ENCODE results near the gene AMT. TPM values are rescaled to one million over a fixed set of nuclear protein-coding genes. Genes with fewer than 3 reads are reported as not detected.
A peak's percentile ranks its signal among the peaks of the same experiment; 100 is the strongest.

The AMT gene
- total and polyA plus RNA-seq, 2 donors from 2014 or later: 15.2 to 44.1 TPM

- FAIRE-seq (no peak), DNase-seq (no peak)
- no peaks in the 10 kb centered on the region for H3K27me3 ChIP-seq (ENCODE audit: control insufficient read depth, insufficient read depth, low read length)
- no peaks in the 10 kb centered on the region for H3K36me3 ChIP-seq (ENCODE audit: control insufficient read depth in 2 of 3, insufficient read depth in 3 of 3, low read length in 3 of 3)
- H3K9me3 ChIP-seq (ENCODE audit: control insufficient read depth in 2 of 3, insufficient read depth in 1 of 3, low read length in 3 of 3): no peaks in the 10 kb centered on the region
- peaks cover 0 to 4% (median 0%) of the 10 kb centered on the region in 3 donors for H3K4me1 ChIP-seq (ENCODE audit: control insufficient read depth in 2 of 3, insufficient read depth in 2 of 3, low read depth in 1 of 3, low read length in 3 of 3)
- H3K4me3 ChIP-seq (ENCODE audit: low read length in 3 of 3): no peak overlapping the region
- H3K27ac ChIP-seq (ENCODE audit: low read depth in 2 of 2, low read length in 2 of 2): no peak overlapping the region
- no peak overlapping the region for H3K9ac ChIP-seq (ENCODE audit: low read length in 3 of 3)
- intact Hi-C loops (cut with DNase I): loop anchor here (10.0 kb wide), 1 partner anchor 151 kb away; no protein-coding TSS in a partner anchor
- no peak for TF ChIP-seq CTCF (IDR thresholded peaks at IDR 0.05; ENCODE audit: borderline replicate concordance, extremely low read depth, insufficient read depth)
These were observed 23.1 kb upstream of the AMT start for GRCh38 chr3:49445391-49445790.

GRCh38 chr3:49434731-49435130 is 12.5 kb upstream of the AMT start:
- Histone ChIP-seq H3K9me3 (ENCODE audit: control insufficient read depth in 2 of 3, insufficient read depth in 1 of 3, low read length in 3 of 3) (no peaks in the 10 kb centered on the region), H3K4me3 (ENCODE audit: low read length in 3 of 3) (no peak overlapping the region), H3K27me3 (ENCODE audit: control insufficient read depth, insufficient read depth, low read length) (no peaks in the 10 kb centered on the region), H3K4me1 (ENCODE audit: control insufficient read depth in 2 of 3, insufficient read depth in 2 of 3, low read depth in 1 of 3, low read length in 3 of 3) (peaks cover 0 to 3% (median 0%) of the 10 kb centered on the region in 3 donors), H3K9ac (ENCODE audit: low read length in 3 of 3) (no peak overlapping the region), H3K27ac (ENCODE audit: low read depth in 2 of 2, low read length in 2 of 2) (no peak overlapping the region), H3K36me3 (ENCODE audit: control insufficient read depth in 2 of 3, insufficient read depth in 3 of 3, low read length in 3 of 3) (no peaks in the 10 kb centered on the region)
- intact Hi-C loops (cut with DNase I): no loop called here
- no peak for TF ChIP-seq CTCF (IDR thresholded peaks at IDR 0.05; ENCODE audit: borderline replicate concordance, extremely low read depth, insufficient read depth)
- DNase-seq (no peak), FAIRE-seq (no peak)

- peak overlapping the region; percentile 47 to 85 (median 76) for H3K9ac ChIP-seq (ENCODE audit: low read length in 3 of 3)
- H3K4me3 ChIP-seq (ENCODE audit: low read length in 3 of 3): peak overlapping the region; percentile 66 to 85 (median 83)
- intact Hi-C loops (cut with DNase I): no loop called here
- TF ChIP-seq CTCF (IDR thresholded peaks at IDR 0.05; ENCODE audit: borderline replicate concordance, extremely low read depth, insufficient read depth): no peak
- H3K9me3 ChIP-seq (ENCODE audit: control insufficient read depth in 2 of 3, insufficient read depth in 1 of 3, low read length in 3 of 3): no peaks in the 10 kb centered on the region
- FAIRE-seq (no peak), DNase-seq (no peak)
- peaks cover 0 to 3% (median 0%) of the 10 kb centered on the region in 3 donors for H3K4me1 ChIP-seq (ENCODE audit: control insufficient read depth in 2 of 3, insufficient read depth in 2 of 3, low read depth in 1 of 3, low read length in 3 of 3)
- H3K27me3 ChIP-seq (ENCODE audit: control insufficient read depth, insufficient read depth, low read length): no peaks in the 10 kb centered on the region
- peaks cover 0 to 9% (median 0%) of the 10 kb centered on the region in 3 donors for H3K36me3 ChIP-seq (ENCODE audit: control insufficient read depth in 2 of 3, insufficient read depth in 3 of 3, low read length in 3 of 3)
- H3K27ac ChIP-seq (ENCODE audit: low read depth in 2 of 2, low read length in 2 of 2): peak overlapping the region; percentile 82 to 92
These were observed 6.4 kb upstream of the AMT start for GRCh38 chr3:49428752-49429080.

- Histone ChIP-seq H3K27me3 (ENCODE audit: control insufficient read depth, insufficient read depth, low read length) (no peaks in the 10 kb centered on the region), H3K9ac (ENCODE audit: low read length in 3 of 3) (no peak overlapping the region), H3K4me1 (ENCODE audit: control insufficient read depth in 2 of 3, insufficient read depth in 2 of 3, low read depth in 1 of 3, low read length in 3 of 3) (peaks cover 3 to 7% (median 5%) of the 10 kb centered on the region in 3 donors), H3K9me3 (ENCODE audit: control insufficient read depth in 2 of 3, insufficient read depth in 1 of 3, low read length in 3 of 3) (no peaks in the 10 kb centered on the region), H3K36me3 (ENCODE audit: control insufficient read depth in 2 of 3, insufficient read depth in 3 of 3, low read length in 3 of 3) (peaks cover 0 to 9% (median 0%) of the 10 kb centered on the region in 3 donors), H3K27ac (ENCODE audit: low read depth in 2 of 2, low read length in 2 of 2) (no peak overlapping the region), H3K4me3 (ENCODE audit: low read length in 3 of 3) (no peak overlapping the region)
- DNase-seq (no peak), FAIRE-seq (no peak)
- no peak for TF ChIP-seq CTCF (IDR thresholded peaks at IDR 0.05; ENCODE audit: borderline replicate concordance, extremely low read depth, insufficient read depth)
- intact Hi-C loops (cut with DNase I): no loop called here
These were observed 5.3 kb upstream of the AMT start for GRCh38 chr3:49427586-49427985.

All from kidney (tissue), 14 donors.